Measurements from ENCODE around the gene TGIF1.

The TGIF1 gene

GRCh38 chr18:3411327-3411726 is 38.6 kb upstream of the TGIF1 start:
- TF ChIP-seq MAX (IDR thresholded peaks at IDR 0.05) (no peak), USF1 (IDR thresholded peaks at IDR 0.05) (no peak), CREB1 (IDR thresholded peaks at IDR 0.05; ENCODE audit: low read depth) (no peak), ZBTB7A (IDR thresholded peaks at IDR 0.05; ENCODE audit: low read depth) (no peak), TAF1 (IDR thresholded peaks at IDR 0.05; ENCODE audit: low read depth) (no peak), NFIC (IDR thresholded peaks at IDR 0.05) (no peak), TCF12 (IDR thresholded peaks at IDR 0.05; ENCODE audit: low read depth) (no peak), CEBPB (IDR thresholded peaks at IDR 0.05) (no peak), YY1 (IDR thresholded peaks at IDR 0.05; ENCODE audit: low read depth) (no peak), TEAD4 (IDR thresholded peaks at IDR 0.05) (no peak), EGR1 (IDR thresholded peaks at IDR 0.05) (no peak), EP300 (IDR thresholded peaks at IDR 0.05; ENCODE audit: borderline replicate concordance) (no peak), FOXM1 (IDR thresholded peaks at IDR 0.05; ENCODE audit: borderline replicate concordance, low read depth) (no peak), RAD21 (IDR thresholded peaks at IDR 0.05; ENCODE audit: low read depth) (no peak)

GRCh38 chr18:3411854-3412268 is 38.1 kb upstream of the TGIF1 start:
- TF ChIP-seq CREB1 (IDR thresholded peaks at IDR 0.05; ENCODE audit: low read depth) (no peak), TAF1 (IDR thresholded peaks at IDR 0.05; ENCODE audit: low read depth) (no peak), ZBTB7A (IDR thresholded peaks at IDR 0.05; ENCODE audit: low read depth) (no peak), RAD21 (IDR thresholded peaks at IDR 0.05; ENCODE audit: low read depth) (no peak), YY1 (IDR thresholded peaks at IDR 0.05; ENCODE audit: low read depth) (no peak), USF1 (IDR thresholded peaks at IDR 0.05) (no peak), EGR1 (IDR thresholded peaks at IDR 0.05) (no peak), EP300 (IDR thresholded peaks at IDR 0.05; ENCODE audit: borderline replicate concordance) (no peak)

GRCh38 chr18:3415110-3415509 is 34.9 kb upstream of the TGIF1 start:
- TF ChIP-seq RAD21 (IDR thresholded peaks at IDR 0.05; ENCODE audit: low read depth) (no peak), CREB1 (IDR thresholded peaks at IDR 0.05; ENCODE audit: low read depth) (no peak), EP300 (IDR thresholded peaks at IDR 0.05; ENCODE audit: borderline replicate concordance) (no peak), TCF12 (IDR thresholded peaks at IDR 0.05; ENCODE audit: low read depth) (no peak), ZBTB7A (IDR thresholded peaks at IDR 0.05; ENCODE audit: low read depth) (no peak), CEBPB (IDR thresholded peaks at IDR 0.05) (peak; percentile 30; the same call in 1 of the 2 replicates)

GRCh38 chr18:3418083-3418482 is 31.9 kb upstream of the TGIF1 start:
- TF ChIP-seq ZBTB7A (IDR thresholded peaks at IDR 0.05; ENCODE audit: low read depth) (no peak), RAD21 (IDR thresholded peaks at IDR 0.05; ENCODE audit: low read depth) (no peak), USF1 (IDR thresholded peaks at IDR 0.05) (peak; percentile 16; the same call in 1 of the 2 replicates)

- TF ChIP-seq FOXM1 (IDR thresholded peaks at IDR 0.05; ENCODE audit: borderline replicate concordance, low read depth) (no peak), ZBTB7A (IDR thresholded peaks at IDR 0.05; ENCODE audit: low read depth) (no peak), EGR1 (IDR thresholded peaks at IDR 0.05) (no peak), REST (IDR thresholded peaks at IDR 0.05; ENCODE audit: low read depth) (no peak), TCF12 (IDR thresholded peaks at IDR 0.05; ENCODE audit: low read depth) (no peak), CREB1 (IDR thresholded peaks at IDR 0.05; ENCODE audit: low read depth) (no peak), TAF1 (IDR thresholded peaks at IDR 0.05; ENCODE audit: low read depth) (no peak), MAX (IDR thresholded peaks at IDR 0.05) (no peak), CEBPB (IDR thresholded peaks at IDR 0.05) (no peak), EP300 (IDR thresholded peaks at IDR 0.05; ENCODE audit: borderline replicate concordance) (no peak), TEAD4 (IDR thresholded peaks at IDR 0.05) (no peak), USF1 (IDR thresholded peaks at IDR 0.05) (no peak), NFIC (IDR thresholded peaks at IDR 0.05) (no peak), RAD21 (IDR thresholded peaks at IDR 0.05; ENCODE audit: low read depth) (no peak), YY1 (IDR thresholded peaks at IDR 0.05; ENCODE audit: low read depth) (no peak)
Observed at GRCh38 chr18:3420919-3421279, 29.1 kb upstream of the TGIF1 start.

- TF ChIP-seq NFIC (IDR thresholded peaks at IDR 0.05) = no peak
- no peak for TF ChIP-seq EGR1 (IDR thresholded peaks at IDR 0.05)
- TF ChIP-seq TCF12 (IDR thresholded peaks at IDR 0.05; ENCODE audit: low read depth) = no peak
- TF ChIP-seq TAF1 (IDR thresholded peaks at IDR 0.05; ENCODE audit: low read depth) = no peak
- no peak for TF ChIP-seq RAD21 (IDR thresholded peaks at IDR 0.05; ENCODE audit: low read depth)
- TF ChIP-seq CEBPB (IDR thresholded peaks at IDR 0.05) = no peak
- no peak for TF ChIP-seq CREB1 (IDR thresholded peaks at IDR 0.05; ENCODE audit: low read depth)
- no peak for TF ChIP-seq USF1 (IDR thresholded peaks at IDR 0.05)
- no peak for TF ChIP-seq YY1 (IDR thresholded peaks at IDR 0.05; ENCODE audit: low read depth)
- TF ChIP-seq EP300 (IDR thresholded peaks at IDR 0.05; ENCODE audit: borderline replicate concordance) = no peak
- TF ChIP-seq FOXM1 (IDR thresholded peaks at IDR 0.05; ENCODE audit: borderline replicate concordance, low read depth) = no peak
Observed at GRCh38 chr18:3422905-3423304, 27.1 kb upstream of the TGIF1 start.
